HCT116 (cell line): ENCODE data around the gene PRKCQ. TPM values are rescaled to one million over a fixed set of nuclear protein-coding genes. Genes with fewer than 3 reads are reported as not detected.

Experiments
- ATAC-seq: fragments of 200-7000 bp; cut with Tn5 transposase; 2 replicates; pipeline ENCODE4 v1.9.1; 2020; ENCODE audit warnings: mild to moderate bottlenecking, moderate library complexity
- BruUV-seq: library from RNA; stranded (reverse); fragments of 400-500 nt; replicated peaks from 2 replicates; lab custom pipeline; 2021; lab: Mats Ljungman, UMichigan
- CTCF ChIA-PET: fragments of 300-600 bp; sonication (Branson Sonifier 250); formaldehyde crosslinking; loops from one replicate; lab custom pipeline; 2021; ENCODE audit warnings: antibody characterized with exemption; lab: Charles Lee
- POLR2A ChIA-PET: fragments of 300-600, 350-600 bp; sonication (Branson Sonifier 250); formaldehyde crosslinking; loops from one replicate; lab custom pipeline; 2021; ENCODE audit warnings: antibody characterized with exemption; lab: Charles Lee
- RAD21 ChIA-PET, 2 experiments: fragments of 300-600 bp; sonication (Branson Sonifier 250); formaldehyde crosslinking; loops; one replicate each; lab custom pipeline; 2023; ENCODE audit warnings: low total read pairs in 2 of 2; ENCODE audit not compliant: uncharacterized antibody in 2 of 2, unreplicated experiment in 2 of 2, low non-redundant PET in 1 of 2; lab: Charles Lee
- DNase-seq: peaks from one replicate; pipeline ENCODE4 v3.0.0-alpha.2; 2010; ENCODE audit warnings: low read depth, low spot score
- H2AFZ ChIP-seq: fragments of 200-600 bp; shearing (Covaris generic), sonication (generic); 2 replicates; pipeline ENCODE4 v1.6.1; 2017; ENCODE audit warnings: low read depth, mixed run types, mixed read lengths, antibody characterized with exemption, low read length; ENCODE audit not compliant: poor library complexity, severe bottlenecking
- H3K27ac ChIP-seq: 2 replicates; pipeline ENCODE4 v1.5.1; 2012; ENCODE audit warnings: low read depth, low read length
- H3K27me3 ChIP-seq: fragments of 200-600 bp; sonication (generic); 2 replicates; pipeline ENCODE4 v1.6.1; 2016; ENCODE audit warnings: mixed run types, low read length, mixed read lengths; ENCODE audit not compliant: insufficient read depth
- H3K36me3 ChIP-seq, 2 experiments: fragments of 200-500 bp in 1 of 2; fragments of 200-600 bp in 1 of 2; sonication (Bioruptor generic) in 1 of 2; sonication (generic) in 1 of 2; 2 replicates each; pipeline versions ENCODE4 v1.5.1 to v1.6.1; 2014 to 2016; ENCODE audit warnings: low read length in 2 of 2, inconsistent platforms in 1 of 2, mixed read lengths in 1 of 2, mixed run types in 1 of 2; ENCODE audit not compliant: insufficient read depth in 2 of 2, control insufficient read depth in 1 of 2
- H3K4me1 ChIP-seq, 2 experiments: fragments of 200-600 bp in 1 of 2; sonication (generic) in 1 of 2; 2 replicates each; pipeline versions ENCODE4 v1.5.1 to v1.6.1; 2012 to 2017; ENCODE audit warnings: low read length in 2 of 2, inconsistent platforms in 1 of 2, mild to moderate bottlenecking in 1 of 2, mixed read lengths in 1 of 2, mixed run types in 1 of 2, moderate library complexity in 1 of 2; ENCODE audit not compliant: insufficient read depth in 2 of 2, control insufficient read depth in 1 of 2
- H3K4me2 ChIP-seq: fragments of 200-600 bp; sonication (generic); 2 replicates; pipeline ENCODE4 v1.6.1; 2017; ENCODE audit warnings: mixed run types, low read length, mixed read lengths
- H3K4me3 ChIP-seq, 2 experiments: fragments of 200-600 bp in 1 of 2; sonication (generic) in 1 of 2; replicated peaks in 1 of 2; 2 replicates each; pipeline ENCODE4 v1.5.1; 2011 to 2016; ENCODE audit warnings: low read length in 2 of 2, control low read depth in 1 of 2, low read depth in 1 of 2, mild to moderate bottlenecking in 1 of 2, mixed read lengths in 1 of 2, mixed run types in 1 of 2
- H3K79me2 ChIP-seq: fragments of 200-600 bp; sonication (generic); 2 replicates; pipeline ENCODE4 v1.6.1; 2017; ENCODE audit warnings: mild to moderate bottlenecking, mixed run types, low read length, moderate library complexity, mixed read lengths; ENCODE audit not compliant: insufficient read depth
- H3K9ac ChIP-seq: fragments of 200-600 bp; sonication (generic); 2 replicates; pipeline ENCODE4 v1.6.1; 2016; ENCODE audit warnings: low read length, mixed read lengths
- H3K9me2 ChIP-seq: fragments of 200-600 bp; sonication (generic), shearing (Covaris generic); 2 replicates; pipeline ENCODE4 v1.6.1; 2017; ENCODE audit warnings: mixed run types, mild to moderate bottlenecking, moderate library complexity; ENCODE audit not compliant: insufficient read depth
- H3K9me3 ChIP-seq, 2 experiments: fragments of 200-500 bp in 1 of 2; fragments of 200-600 bp in 1 of 2; sonication (Bioruptor generic) in 1 of 2; sonication (generic) in 1 of 2; 2 replicates each; pipeline ENCODE4 v1.6.1; 2014 to 2017; ENCODE audit warnings: low read length in 2 of 2, mixed read lengths in 2 of 2, inconsistent platforms in 1 of 2, low read depth in 1 of 2, mild to moderate bottlenecking in 1 of 2, mixed run types in 1 of 2, moderate library complexity in 1 of 2; ENCODE audit not compliant: control insufficient read depth in 1 of 2, insufficient read depth in 1 of 2
- H4K20me1 ChIP-seq: fragments of 200-600 bp; sonication (generic), shearing (Covaris generic); 2 replicates; pipeline ENCODE4 v1.6.1; 2017; ENCODE audit warnings: mixed run types, mild to moderate bottlenecking, moderate library complexity; ENCODE audit not compliant: insufficient read depth
- CBX3 ChIP-seq: IDR thresholded peaks from 2 replicates; pipeline ENCODE4 v1.6.1; 2012; ENCODE audit warnings: low read depth
- EGR1 ChIP-seq: IDR thresholded peaks from 2 replicates; pipeline ENCODE4 v1.6.1; 2012; ENCODE audit warnings: low read depth
- ELF1 ChIP-seq: IDR thresholded peaks from 2 replicates; pipeline ENCODE4 v1.6.1; 2012; ENCODE audit warnings: low read depth, borderline replicate concordance
- EZH2phosphoT487 ChIP-seq: fragments of 200-600 bp; IDR thresholded peaks from 2 replicates; pipeline ENCODE4 v1.6.1; 2018; ENCODE audit warnings: antibody characterized with exemption, borderline replicate concordance
- FOSL1 ChIP-seq: IDR thresholded peaks from 2 replicates; pipeline ENCODE4 v1.6.1; 2012; ENCODE audit warnings: low read depth
- POLR2AphosphoS5 ChIP-seq: IDR thresholded peaks from 2 replicates; pipeline ENCODE4 v1.6.1; 2011; ENCODE audit warnings: mild to moderate bottlenecking, low read depth, low read length, moderate library complexity
- SIN3A ChIP-seq: IDR thresholded peaks from 2 replicates; pipeline ENCODE4 v1.6.1; 2012; ENCODE audit warnings: low read depth
- SP1 ChIP-seq: IDR thresholded peaks from 2 replicates; pipeline ENCODE4 v1.6.1; 2012; ENCODE audit warnings: low read depth
- SRF ChIP-seq: IDR thresholded peaks from 2 replicates; pipeline ENCODE4 v1.6.1; 2012; ENCODE audit warnings: low read depth
- TCF7L2 ChIP-seq: IDR thresholded peaks from 2 replicates; pipeline ENCODE4 v1.7.0; 2011; ENCODE audit warnings: borderline replicate concordance, inconsistent platforms; ENCODE audit not compliant: insufficient read depth, insufficient read length; ENCODE audit errors: extremely low read depth
- ZBTB33 ChIP-seq: IDR thresholded peaks from 2 replicates; pipeline ENCODE4 v1.6.1; 2011; ENCODE audit warnings: mild to moderate bottlenecking, low read length, moderate library complexity; ENCODE audit not compliant: insufficient replicate concordance; ENCODE audit errors: extremely low read depth
- intact Hi-C: fragments of 100-400 bp; cut with micrococcal nuclease; formaldehyde crosslinking; loops from 2 replicates; pipeline ENCODE4 v1.10.0; 2022
- total RNA-seq: library from RNA; stranded (reverse); gene quantifications from one replicate; pipeline ENCODE4 v1.2.1, GENCODE V29; 2021; ENCODE audit not compliant: unreplicated experiment
- TF ChIP-seq, protein P1 (sequence below), 3 experiments: fragments of 200-600 bp in 1 of 3; sonication (generic) in 1 of 3; IDR thresholded peaks in 2 of 3; conservative IDR thresholded peaks in 1 of 3; 2 replicates each; pipeline ENCODE4 v1.5.1; 2012 to 2017; ENCODE audit warnings: low read depth in 2 of 3, low read length in 2 of 3, antibody characterized with exemption in 1 of 3, borderline replicate concordance in 1 of 3, control low read depth in 1 of 3, mild to moderate bottlenecking in 1 of 3, mixed read lengths in 1 of 3, mixed run types in 1 of 3, moderate library complexity in 1 of 3; ENCODE audit not compliant: insufficient read depth in 1 of 3
- TF ChIP-seq, protein P2 (sequence below): IDR thresholded peaks from 2 replicates; pipeline ENCODE4 v1.6.1; 2012; ENCODE audit warnings: low read depth

PRKCQ gene
- total RNA-seq, 1 experiment from 2014 or later = 0.54 TPM

GRCh38 chr10:6396652-6397051 lies 183.4 kb downstream of the PRKCQ start:
- ChIA-PET RAD21 (no interaction called here), POLR2A (no interaction called here), CTCF (no interaction called here)
- no peak overlapping the region for H3K27ac ChIP-seq
- no peaks in the 10 kb centered on the region for H3K9me2 ChIP-seq
- H4K20me1 ChIP-seq = no peaks in the 10 kb centered on the region
- peaks cover 0 to 8% of the 10 kb centered on the region in 2 experiments; a peak in 1 of 4 replicates for H3K4me1 ChIP-seq
- no peak for ATAC-seq
- TF ChIP-seq, protein P1, sequence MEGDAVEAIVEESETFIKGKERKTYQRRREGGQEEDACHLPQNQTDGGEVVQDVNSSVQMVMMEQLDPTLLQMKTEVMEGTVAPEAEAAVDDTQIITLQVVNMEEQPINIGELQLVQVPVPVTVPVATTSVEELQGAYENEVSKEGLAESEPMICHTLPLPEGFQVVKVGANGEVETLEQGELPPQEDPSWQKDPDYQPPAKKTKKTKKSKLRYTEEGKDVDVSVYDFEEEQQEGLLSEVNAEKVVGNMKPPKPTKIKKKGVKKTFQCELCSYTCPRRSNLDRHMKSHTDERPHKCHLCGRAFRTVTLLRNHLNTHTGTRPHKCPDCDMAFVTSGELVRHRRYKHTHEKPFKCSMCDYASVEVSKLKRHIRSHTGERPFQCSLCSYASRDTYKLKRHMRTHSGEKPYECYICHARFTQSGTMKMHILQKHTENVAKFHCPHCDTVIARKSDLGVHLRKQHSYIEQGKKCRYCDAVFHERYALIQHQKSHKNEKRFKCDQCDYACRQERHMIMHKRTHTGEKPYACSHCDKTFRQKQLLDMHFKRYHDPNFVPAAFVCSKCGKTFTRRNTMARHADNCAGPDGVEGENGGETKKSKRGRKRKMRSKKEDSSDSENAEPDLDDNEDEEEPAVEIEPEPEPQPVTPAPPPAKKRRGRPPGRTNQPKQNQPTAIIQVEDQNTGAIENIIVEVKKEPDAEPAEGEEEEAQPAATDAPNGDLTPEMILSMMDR (IDR thresholded peaks at IDR 0.05 in 2 of 3, conservative IDR thresholded peaks at IDR 0.05 in 1 of 3; ENCODE audit: borderline replicate concordance in 1 of 3, insufficient read depth in 1 of 3, low read depth in 2 of 3, low read length in 2 of 3) = no peak
- TF ChIP-seq TCF7L2 = no peak
- TF ChIP-seq CBX3 = no peak
- no peak for TF ChIP-seq EGR1
- TF ChIP-seq SP1 = no peak
- TF ChIP-seq POLR2AphosphoS5 = no peak
- TF ChIP-seq SRF = no peak
- TF ChIP-seq ZBTB33 = no peak
- no peak for TF ChIP-seq EZH2phosphoT487
- no peak for TF ChIP-seq FOSL1
- TF ChIP-seq ELF1 = no peak
- no peak for TF ChIP-seq SIN3A
- TF ChIP-seq, protein P2, sequence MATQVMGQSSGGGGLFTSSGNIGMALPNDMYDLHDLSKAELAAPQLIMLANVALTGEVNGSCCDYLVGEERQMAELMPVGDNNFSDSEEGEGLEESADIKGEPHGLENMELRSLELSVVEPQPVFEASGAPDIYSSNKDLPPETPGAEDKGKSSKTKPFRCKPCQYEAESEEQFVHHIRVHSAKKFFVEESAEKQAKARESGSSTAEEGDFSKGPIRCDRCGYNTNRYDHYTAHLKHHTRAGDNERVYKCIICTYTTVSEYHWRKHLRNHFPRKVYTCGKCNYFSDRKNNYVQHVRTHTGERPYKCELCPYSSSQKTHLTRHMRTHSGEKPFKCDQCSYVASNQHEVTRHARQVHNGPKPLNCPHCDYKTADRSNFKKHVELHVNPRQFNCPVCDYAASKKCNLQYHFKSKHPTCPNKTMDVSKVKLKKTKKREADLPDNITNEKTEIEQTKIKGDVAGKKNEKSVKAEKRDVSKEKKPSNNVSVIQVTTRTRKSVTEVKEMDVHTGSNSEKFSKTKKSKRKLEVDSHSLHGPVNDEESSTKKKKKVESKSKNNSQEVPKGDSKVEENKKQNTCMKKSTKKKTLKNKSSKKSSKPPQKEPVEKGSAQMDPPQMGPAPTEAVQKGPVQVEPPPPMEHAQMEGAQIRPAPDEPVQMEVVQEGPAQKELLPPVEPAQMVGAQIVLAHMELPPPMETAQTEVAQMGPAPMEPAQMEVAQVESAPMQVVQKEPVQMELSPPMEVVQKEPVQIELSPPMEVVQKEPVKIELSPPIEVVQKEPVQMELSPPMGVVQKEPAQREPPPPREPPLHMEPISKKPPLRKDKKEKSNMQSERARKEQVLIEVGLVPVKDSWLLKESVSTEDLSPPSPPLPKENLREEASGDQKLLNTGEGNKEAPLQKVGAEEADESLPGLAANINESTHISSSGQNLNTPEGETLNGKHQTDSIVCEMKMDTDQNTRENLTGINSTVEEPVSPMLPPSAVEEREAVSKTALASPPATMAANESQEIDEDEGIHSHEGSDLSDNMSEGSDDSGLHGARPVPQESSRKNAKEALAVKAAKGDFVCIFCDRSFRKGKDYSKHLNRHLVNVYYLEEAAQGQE = no peak
- no peaks in the 10 kb centered on the region for H3K27me3 ChIP-seq
- intact Hi-C loops = no loop called here
- no peak overlapping the region for H3K9ac ChIP-seq
- H3K4me3 ChIP-seq = no peak overlapping the region
- no peaks in the 10 kb centered on the region for H3K36me3 ChIP-seq
- H3K9me3 ChIP-seq = peaks cover 0 to 3% of the 10 kb centered on the region in 2 experiments; a peak in 1 of 4 replicates
- no peaks in the 10 kb centered on the region for H3K79me2 ChIP-seq
- BruUV-seq = no TSS peak
- no peak overlapping the region for H2AFZ ChIP-seq
- DNase-seq = no peak
- H3K4me2 ChIP-seq = no peak overlapping the region
